Measurements from ENCODE around the gene RFX3.

GRCh38 chr9:3515405-3515804 lies 10.4 kb downstream of the RFX3 start:
- TF ChIP-seq CTCF (IDR thresholded peaks at IDR 0.05) (no peak), POLR2A (IDR thresholded peaks at IDR 0.05) (no peak)
